HUES64 (cell line): ENCODE measurements around the gene LRCH1.

Experiments used
- H3K27ac ChIP-seq: 2 replicates; pipeline ENCODE4 v1.7.0; 2013; ENCODE audit warnings: low read depth, low read length, inconsistent platforms
- H3K27me3 ChIP-seq: 2 replicates; pipeline ENCODE4 v1.6.1; 2013; ENCODE audit warnings: mild to moderate bottlenecking, low read length; ENCODE audit not compliant: insufficient read depth
- H3K36me3 ChIP-seq: 2 replicates; pipeline ENCODE4 v1.6.1; 2013; ENCODE audit warnings: mild to moderate bottlenecking, low read length; ENCODE audit not compliant: insufficient read depth
- H3K4me1 ChIP-seq: 2 replicates; pipeline ENCODE4 v1.6.1; 2013; ENCODE audit warnings: mild to moderate bottlenecking, low read length, moderate library complexity; ENCODE audit not compliant: insufficient read depth
- H3K4me3 ChIP-seq: 2 replicates; pipeline ENCODE4 v1.5.1; 2013; ENCODE audit warnings: mild to moderate bottlenecking, low read length, moderate library complexity
- H3K9ac ChIP-seq: 2 replicates; pipeline ENCODE4 v1.6.1; 2013; ENCODE audit warnings: mild to moderate bottlenecking, low read depth, low read length
- H3K9me3 ChIP-seq: 2 replicates; pipeline ENCODE4 v1.6.1; 2013; ENCODE audit warnings: low read depth, low read length; ENCODE audit not compliant: insufficient read depth
- WGBS: fragments of 150-250, 120-280 bp; methylation state at CpG from one replicate; pipeline ENCODE4 v1.1.7; 2013; ENCODE audit warnings: missing lambda C conversion rate; 5-methylcytosine and 5-hydroxymethylcytosine counted together

The LRCH1 gene

DNA sequence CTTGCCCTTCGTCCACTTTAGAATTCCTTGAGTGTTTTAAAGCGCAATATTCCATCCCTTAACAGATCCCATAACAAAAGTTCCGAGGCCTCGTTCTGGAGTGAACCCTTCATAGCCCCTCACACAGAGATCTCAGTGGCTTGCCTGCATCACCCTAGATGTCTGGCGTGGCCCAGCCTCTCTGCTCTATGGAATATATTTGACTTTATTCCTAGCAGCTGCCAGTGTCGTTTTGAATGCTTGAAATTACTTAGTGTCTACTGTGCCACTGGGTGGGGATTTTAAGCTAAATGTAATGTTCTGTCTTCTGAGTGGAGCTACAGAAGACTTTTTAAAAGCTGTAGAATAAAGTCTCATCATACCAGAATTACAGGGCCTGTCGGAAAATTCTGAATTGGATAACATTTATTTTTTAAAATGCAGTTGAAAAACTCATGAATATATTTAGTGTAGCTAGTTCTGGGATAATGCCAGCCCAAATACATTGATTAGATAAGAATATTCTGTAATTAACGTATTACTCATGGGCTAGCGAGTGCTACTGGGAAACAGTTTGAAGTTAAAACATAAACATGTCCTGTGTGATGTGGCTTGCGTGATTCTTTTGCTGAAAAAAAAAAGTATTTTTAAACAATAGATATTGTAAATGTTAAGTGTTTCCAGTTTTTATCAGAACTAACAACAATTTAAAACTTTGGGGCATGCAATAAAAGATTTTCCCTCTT is 132.2 kb downstream of the LRCH1 start:
- H3K4me1 ChIP-seq = peaks cover 70% of the 10 kb centered on the region
- peak overlapping the region; percentile 23; the same call in 1 of the 2 replicates for H3K9ac ChIP-seq
- no peak overlapping the region for H3K4me3 ChIP-seq
- 87% methylated on average over 10 of the region's 10 CpGs for WGBS
- H3K27ac ChIP-seq = peak overlapping the region; percentile 38
- no peaks in the 10 kb centered on the region for H3K9me3 ChIP-seq
- no peaks in the 10 kb centered on the region for H3K36me3 ChIP-seq
- no peaks in the 10 kb centered on the region for H3K27me3 ChIP-seq

DNA sequence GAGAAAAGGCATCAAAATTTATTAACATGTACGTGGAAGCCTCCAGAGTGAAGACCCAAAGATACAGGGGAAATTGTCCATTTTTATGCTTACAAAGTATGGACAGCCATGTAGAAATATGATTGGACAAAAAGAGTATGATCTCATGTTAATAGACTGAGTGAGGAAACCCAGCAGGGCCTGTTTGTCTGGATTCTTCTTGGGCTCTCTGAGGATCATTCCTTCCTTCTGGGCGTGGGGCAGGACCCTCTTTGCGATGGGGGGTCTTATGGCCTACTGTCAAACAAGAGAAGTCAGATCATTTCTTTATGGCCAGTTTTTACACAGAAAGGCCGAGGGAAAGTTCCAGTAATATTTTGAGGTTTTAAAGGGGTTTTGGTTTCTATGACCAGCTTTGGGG is 133.2 kb downstream of the LRCH1 start:
- no peaks in the 10 kb centered on the region for H3K9me3 ChIP-seq
- peaks cover 75% of the 10 kb centered on the region for H3K4me1 ChIP-seq
- no peak overlapping the region for H3K27ac ChIP-seq
- H3K27me3 ChIP-seq = no peaks in the 10 kb centered on the region
- H3K9ac ChIP-seq = no peak overlapping the region
- WGBS = 93% methylated on average over 4 of the region's 4 CpGs
- H3K4me3 ChIP-seq = no peak overlapping the region
- no peaks in the 10 kb centered on the region for H3K36me3 ChIP-seq

DNA sequence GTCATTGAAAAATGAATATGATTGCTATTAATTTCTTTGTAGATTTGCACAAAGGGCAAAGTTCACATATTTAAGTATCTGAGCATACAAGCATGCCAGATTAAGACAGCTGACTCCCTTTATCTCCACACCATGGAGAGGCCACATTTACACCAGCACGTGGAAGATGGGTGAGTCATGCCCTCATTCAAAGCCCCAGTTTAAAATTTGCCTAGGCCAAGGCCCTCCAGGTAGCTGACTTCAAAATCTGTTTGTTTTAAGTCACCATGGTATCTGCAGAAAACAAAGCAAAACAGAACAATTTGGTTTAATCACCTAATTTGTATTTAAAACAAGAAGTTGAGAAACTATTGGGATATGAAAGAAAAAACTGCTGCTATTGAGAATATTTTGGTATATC is 134.8 kb downstream of the LRCH1 start:
- peak overlapping the region; percentile 61 for H3K27ac ChIP-seq
- no peaks in the 10 kb centered on the region for H3K27me3 ChIP-seq
- H3K36me3 ChIP-seq = no peaks in the 10 kb centered on the region
- H3K4me3 ChIP-seq = no peak overlapping the region
- peak overlapping the region; percentile 41; the same call in 1 of the 2 replicates for H3K9ac ChIP-seq
- WGBS = 3% methylated on average over 1 of the region's 1 CpG
- H3K9me3 ChIP-seq = no peaks in the 10 kb centered on the region
- H3K4me1 ChIP-seq = peaks cover 75% of the 10 kb centered on the region

DNA sequence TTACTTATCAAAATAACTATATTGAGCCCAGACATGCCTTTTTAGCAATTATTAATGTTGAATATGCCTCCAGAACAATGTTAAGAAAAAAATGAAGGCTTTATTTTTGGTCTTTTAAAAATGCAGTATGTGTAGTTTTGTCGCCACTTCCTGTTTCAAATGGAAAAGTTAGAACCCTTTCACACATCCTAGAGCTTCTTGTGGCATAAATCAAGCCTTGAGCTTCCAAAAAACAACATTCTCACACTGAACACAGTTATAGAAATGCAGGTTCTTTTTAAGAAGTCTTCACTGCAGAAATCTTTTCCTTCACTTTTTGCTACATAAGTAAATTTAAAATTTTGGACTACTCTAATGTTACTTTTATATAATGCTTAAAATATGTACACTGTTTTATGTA is 135.3 kb downstream of the LRCH1 start:
- no peaks in the 10 kb centered on the region for H3K27me3 ChIP-seq
- no peaks in the 10 kb centered on the region for H3K9me3 ChIP-seq
- H3K27ac ChIP-seq = peak overlapping the region; percentile 61
- H3K4me3 ChIP-seq = no peak overlapping the region
- peak overlapping the region; percentile 41; the same call in 1 of the 2 replicates for H3K9ac ChIP-seq
- WGBS = 71% methylated on average over 1 of the region's 1 CpG
- peaks cover 74% of the 10 kb centered on the region for H3K4me1 ChIP-seq
- H3K36me3 ChIP-seq = peaks cover 3% of the 10 kb centered on the region; the same call in 1 of the 2 replicates

DNA sequence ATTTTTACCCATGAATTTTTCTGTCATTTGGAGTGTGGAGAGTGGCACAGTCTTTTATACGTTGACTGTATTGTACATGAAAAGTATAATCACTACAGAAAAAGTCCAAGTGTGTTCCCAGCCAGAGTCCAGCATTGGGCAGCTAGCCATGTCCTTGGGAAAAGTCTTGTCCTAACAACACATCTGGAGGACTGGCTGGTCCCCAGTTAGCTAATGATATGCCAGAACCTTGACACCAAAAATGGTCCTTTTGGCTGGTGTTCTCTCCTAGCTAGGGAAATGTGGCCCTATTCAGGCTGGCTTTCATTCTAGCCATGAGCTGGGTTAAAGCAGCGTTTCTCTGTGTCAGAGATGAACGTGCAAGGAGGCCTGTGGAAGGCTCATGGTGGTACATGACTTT is 145.0 kb downstream of the LRCH1 start:
- Histone ChIP-seq H3K4me1 (no peaks in the 10 kb centered on the region), H3K36me3 (peaks cover 50% of the 10 kb centered on the region), H3K9ac (no peak overlapping the region), H3K4me3 (no peak overlapping the region), H3K9me3 (no peaks in the 10 kb centered on the region), H3K27me3 (no peaks in the 10 kb centered on the region), H3K27ac (no peak overlapping the region)
- WGBS = 94% methylated on average over 3 of the region's 3 CpGs

DNA sequence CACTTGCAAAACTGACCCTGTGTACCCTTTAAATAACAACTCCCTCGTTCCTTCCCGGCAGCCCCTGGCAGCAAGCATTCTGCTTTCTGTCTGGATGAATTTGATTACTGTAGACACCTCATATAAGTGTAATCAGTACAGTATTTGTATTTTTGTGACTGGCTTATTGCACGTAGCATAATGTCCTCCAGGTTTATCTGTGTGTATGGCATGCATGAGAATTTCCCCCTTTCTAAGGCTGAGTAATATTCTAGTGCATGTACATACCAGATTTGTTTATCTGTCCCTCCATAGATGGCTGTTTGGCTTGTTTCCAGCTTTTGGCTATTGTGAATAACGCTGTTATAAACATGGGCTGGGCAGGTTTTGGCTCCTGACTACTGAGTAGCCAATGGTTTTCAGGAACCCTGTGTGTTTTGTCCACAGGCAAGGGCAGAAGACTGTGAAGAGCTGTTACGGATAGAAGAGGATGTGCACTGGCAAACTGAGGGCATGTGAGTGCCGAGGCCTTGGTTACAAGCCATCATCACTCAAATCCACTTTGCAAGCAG is 146.0 kb downstream of the LRCH1 start:
- H3K27me3 ChIP-seq = no peaks in the 10 kb centered on the region
- H3K4me3 ChIP-seq = no peak overlapping the region
- no peaks in the 10 kb centered on the region for H3K4me1 ChIP-seq
- H3K27ac ChIP-seq = no peak overlapping the region
- peaks cover 42% of the 10 kb centered on the region for H3K36me3 ChIP-seq
- 94% methylated on average over 5 of the region's 6 CpGs for WGBS
- no peak overlapping the region for H3K9ac ChIP-seq
- H3K9me3 ChIP-seq = no peaks in the 10 kb centered on the region

DNA sequence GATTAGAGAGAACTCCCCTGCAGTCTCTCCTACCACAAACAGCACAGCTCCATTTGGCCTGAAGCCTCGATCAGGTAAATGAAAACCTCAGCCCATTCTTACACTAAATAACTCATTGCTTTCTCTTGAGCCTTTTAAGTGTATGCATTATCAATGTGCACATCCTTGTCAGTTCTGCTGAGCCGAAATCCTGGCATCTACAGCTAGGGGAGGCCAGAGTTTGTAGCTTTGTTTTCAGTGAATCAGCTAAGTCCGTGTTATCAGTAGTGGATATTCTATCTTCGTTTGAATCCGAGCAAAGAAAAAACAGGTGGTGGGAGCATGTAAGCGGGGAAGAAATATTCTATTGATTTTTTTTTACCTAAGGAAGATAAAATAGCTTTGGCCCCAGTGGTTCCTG is 159.6 kb downstream of the LRCH1 start:
- Histone ChIP-seq H3K27ac (no peak overlapping the region), H3K4me3 (no peak overlapping the region), H3K9ac (no peak overlapping the region), H3K9me3 (no peaks in the 10 kb centered on the region), H3K36me3 (0 out of 2 replicates have a peak, but pooled peaks cover 15% of the 10 kb centered on the region), H3K27me3 (no peaks in the 10 kb centered on the region), H3K4me1 (peaks cover 3% of the 10 kb centered on the region; the same call in 1 of the 2 replicates)
- whole genome bisulfite sequencing = 81% methylated on average over 6 of the region's 6 CpGs

DNA sequence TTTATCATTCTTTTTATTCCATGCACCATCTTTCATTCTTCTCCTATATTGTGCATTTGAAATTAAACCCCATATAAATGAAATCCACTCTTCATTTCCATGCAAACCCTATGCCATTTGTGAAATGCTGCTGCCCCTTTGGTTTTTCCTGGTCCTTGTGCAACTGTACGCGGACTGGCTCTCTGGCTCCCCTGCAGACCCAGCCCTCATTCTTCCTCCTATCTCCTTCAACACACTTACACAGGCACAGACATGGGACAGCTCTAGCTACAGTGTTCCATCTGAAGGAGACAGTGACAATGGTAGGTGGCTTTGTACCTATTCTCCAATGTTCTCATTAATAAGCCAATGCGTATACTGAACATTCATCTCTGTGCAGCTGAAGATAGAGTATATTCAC is 162.4 kb downstream of the LRCH1 start:
- H3K4me3 ChIP-seq = no peak overlapping the region
- H3K27ac ChIP-seq = no peak overlapping the region
- no peak overlapping the region for H3K9ac ChIP-seq
- no peaks in the 10 kb centered on the region for H3K9me3 ChIP-seq
- 0 out of 2 replicates have a peak, but pooled peaks cover 15% of the 10 kb centered on the region for H3K36me3 ChIP-seq
- WGBS = 86% methylated on average over 3 of the region's 3 CpGs
- H3K27me3 ChIP-seq = no peaks in the 10 kb centered on the region
- peaks cover 3% of the 10 kb centered on the region; the same call in 1 of the 2 replicates for H3K4me1 ChIP-seq

DNA sequence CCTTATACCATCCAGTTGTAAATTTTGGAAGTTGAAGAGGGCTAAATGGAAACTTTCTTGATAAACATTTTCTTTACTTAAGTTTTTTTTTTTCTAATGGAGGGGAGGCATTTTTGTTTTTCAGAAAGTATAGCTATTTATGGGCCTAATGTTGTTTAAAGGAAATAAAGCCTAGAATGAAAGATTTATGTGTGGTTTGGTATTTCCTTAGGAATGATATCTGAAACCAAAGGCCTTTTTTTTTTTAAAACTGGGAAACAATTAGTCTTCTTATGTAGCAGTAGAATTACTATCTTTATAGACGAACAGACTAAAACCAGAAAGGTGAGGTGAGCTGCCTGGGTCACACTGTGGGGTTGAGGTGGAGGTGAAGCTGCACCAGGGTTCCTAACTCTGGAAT is 163.9 kb downstream of the LRCH1 start:
- 100% methylated on average over 1 of the region's 1 CpG for WGBS
- H3K9me3 ChIP-seq = no peaks in the 10 kb centered on the region
- H3K27ac ChIP-seq = no peak overlapping the region
- H3K4me3 ChIP-seq = no peak overlapping the region
- 0 out of 2 replicates have a peak, but pooled peaks cover 8% of the 10 kb centered on the region for H3K36me3 ChIP-seq
- peaks cover 3% of the 10 kb centered on the region; the same call in 1 of the 2 replicates for H3K4me1 ChIP-seq
- no peak overlapping the region for H3K9ac ChIP-seq
- H3K27me3 ChIP-seq = no peaks in the 10 kb centered on the region

DNA sequence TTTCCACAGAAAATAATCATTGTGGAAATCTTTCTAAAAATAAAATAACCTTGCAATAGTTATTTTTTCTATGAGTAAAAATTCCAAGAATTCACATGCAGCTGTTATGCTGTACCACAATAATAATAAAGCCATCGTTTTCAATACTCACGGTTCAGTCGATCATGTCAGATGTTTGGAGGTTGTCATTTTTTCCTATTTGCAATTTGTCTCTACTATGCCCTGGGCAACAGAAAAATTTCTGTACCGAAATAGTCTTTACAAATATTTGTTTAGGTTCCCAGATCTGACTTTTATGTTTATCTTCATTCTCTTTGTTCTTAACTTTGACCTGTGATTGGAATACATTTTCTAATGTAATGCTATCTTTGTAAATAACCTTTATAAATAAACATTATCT is 164.3 kb downstream of the LRCH1 start:
- 97% methylated on average over 3 of the region's 4 CpGs for WGBS
- no peaks in the 10 kb centered on the region for H3K9me3 ChIP-seq
- no peak overlapping the region for H3K9ac ChIP-seq
- H3K27ac ChIP-seq = no peak overlapping the region
- peaks cover 3% of the 10 kb centered on the region; the same call in 1 of the 2 replicates for H3K4me1 ChIP-seq
- H3K4me3 ChIP-seq = no peak overlapping the region
- 0 out of 2 replicates have a peak, but pooled peaks cover 6% of the 10 kb centered on the region for H3K36me3 ChIP-seq
- no peaks in the 10 kb centered on the region for H3K27me3 ChIP-seq

DNA sequence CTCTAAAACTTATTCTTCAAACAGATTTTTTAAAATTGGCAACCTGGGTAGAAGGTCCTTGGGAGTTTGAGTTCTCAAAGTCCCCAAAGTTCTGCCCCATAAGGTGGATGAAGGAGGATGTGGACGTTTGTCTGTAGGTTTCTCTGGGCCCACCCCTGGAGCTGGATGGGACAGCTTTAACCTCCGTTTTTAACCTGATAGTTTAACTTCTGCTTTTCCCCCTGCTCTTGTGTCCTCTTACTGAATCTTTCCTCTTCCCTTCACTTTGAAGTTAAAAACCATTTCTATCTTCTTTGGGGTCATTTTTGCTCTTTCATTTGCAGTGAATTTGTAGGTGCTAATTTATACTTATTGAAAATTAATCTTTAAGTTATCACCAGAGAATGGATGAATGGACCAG is 164.9 kb downstream of the LRCH1 start:
- Histone ChIP-seq H3K4me1 (peaks cover 3% of the 10 kb centered on the region; the same call in 1 of the 2 replicates), H3K4me3 (no peak overlapping the region), H3K36me3 (0 out of 2 replicates have a peak, but pooled peaks cover 4% of the 10 kb centered on the region), H3K9me3 (no peaks in the 10 kb centered on the region), H3K27ac (no peak overlapping the region), H3K27me3 (no peaks in the 10 kb centered on the region), H3K9ac (no peak overlapping the region)
- WGBS = 80% methylated on average over 2 of the region's 2 CpGs
